HG03439 (cell line): Measurements from ENCODE around the gene FGF5.
"Not testable (repeated sequence)": the region's sequence is repeated elsewhere in the genome, so short reads cannot be mapped to it uniquely, and the experiment has no call there.

ENCODE experiments used
- ATAC-seq: cut with Tn5 transposase; IDR thresholded peaks from one replicate; pipeline ENCODE4 v1.9.1; 2021; ENCODE audit warnings: mild to moderate bottlenecking, moderate library complexity; ENCODE audit not compliant: unreplicated experiment

The FGF5 gene

GRCh38 chr4:80266253-80266901, at the start of gene FGF5:
TSS of gene FGF5 (plus strand) at chr4:80266664. CDS start at chr4:80266825, 161 bp downstream.
- no peak for ATAC-seq

GRCh38 chr4:80219301-80220025, 47.0 kb upstream of the FGF5 start:
- ATAC-seq = no peak

- ATAC-seq = no peak
Observed at GRCh38 chr4:80220711-80221110, 45.8 kb upstream of the FGF5 start.

- no peak for ATAC-seq
Observed at GRCh38 chr4:80221161-80221560, 45.3 kb upstream of the FGF5 start.

- ATAC-seq = no peak
Observed at GRCh38 chr4:80225595-80225994, 40.9 kb upstream of the FGF5 start.

- ATAC-seq = no peak
Observed at GRCh38 chr4:80226094-80226493, 40.4 kb upstream of the FGF5 start.

- no peak for ATAC-seq
Observed at GRCh38 chr4:80228460-80228859, 38.0 kb upstream of the FGF5 start.

GRCh38 chr4:80229128-80229527, 37.3 kb upstream of the FGF5 start:
- ATAC-seq = no peak

- ATAC-seq = no peak
Observed at GRCh38 chr4:80229590-80229989, 36.9 kb upstream of the FGF5 start.

- ATAC-seq = no peak
Observed at GRCh38 chr4:80231180-80231579, 35.3 kb upstream of the FGF5 start.

GRCh38 chr4:80232707-80233370, 33.6 kb upstream of the FGF5 start:
- ATAC-seq = no peak

GRCh38 chr4:80233390-80233789, 33.1 kb upstream of the FGF5 start:
- ATAC-seq = no peak

- ATAC-seq = no peak
Observed at GRCh38 chr4:80235451-80235850, 31.0 kb upstream of the FGF5 start.

- ATAC-seq = no peak
Observed at GRCh38 chr4:80237992-80238391, 28.5 kb upstream of the FGF5 start.

GRCh38 chr4:80239480-80240150, 26.8 kb upstream of the FGF5 start:
- no peak for ATAC-seq

- no peak for ATAC-seq
Observed at GRCh38 chr4:80240976-80241375, 25.5 kb upstream of the FGF5 start.

- ATAC-seq = no peak
Observed at GRCh38 chr4:80243274-80244018, 23.0 kb upstream of the FGF5 start.

GRCh38 chr4:80247484-80247883, 19.0 kb upstream of the FGF5 start:
- not testable (repeated sequence) for ATAC-seq

GRCh38 chr4:80249144-80249543, 17.3 kb upstream of the FGF5 start:
- ATAC-seq = no peak

GRCh38 chr4:80252427-80252826, 14.0 kb upstream of the FGF5 start:
- no peak for ATAC-seq

GRCh38 chr4:80252953-80253352, 13.5 kb upstream of the FGF5 start:
- no peak for ATAC-seq
